Transverse colon (tissue), 4 donors: ENCODE data around the gene TNS1. TPM values are rescaled to one million over a fixed set of nuclear protein-coding genes. Genes with fewer than 3 reads are reported as not detected.

ENCODE experiments used
- DNase-seq: peaks from one replicate; pipeline ENCODE4 v3.0.0-alpha.2; 2019
- H3K27ac ChIP-seq, 4 donors: fragments of 200-600 bp; sonication (generic); 2 replicates each; pipeline ENCODE4 v1.5.1; 2016 to 2018; ENCODE audit warnings: inconsistent platforms in 4 of 4
- H3K27me3 ChIP-seq: fragments of 200-600 bp; sonication (generic); 2 replicates; pipeline ENCODE4 v1.5.1; 2017; ENCODE audit warnings: inconsistent platforms
- H3K36me3 ChIP-seq, 4 donors: fragments of 200-600 bp; sonication (generic); 2 replicates each; pipeline ENCODE4 v1.5.1; 2017 to 2019; ENCODE audit warnings: inconsistent platforms in 4 of 4
- H3K4me1 ChIP-seq, 4 donors: fragments of 200-600 bp; sonication (generic); 2 replicates each; pipeline ENCODE4 v1.5.1; 2017 to 2020; ENCODE audit warnings: inconsistent platforms in 4 of 4
- H3K4me3 ChIP-seq, 4 donors: fragments of 200-600 bp; sonication (generic); 1 replicate in 1 of 4; 2 replicates in 3 of 4; pipeline versions ENCODE4 v1.5.1 to v1.6.1; 2017 to 2019; ENCODE audit warnings: inconsistent platforms in 4 of 4
- H3K9me3 ChIP-seq, 2 donors: fragments of 200-600 bp; sonication (generic); 2 replicates each; pipeline ENCODE4 v1.5.1; 2017 to 2019; ENCODE audit warnings: inconsistent platforms in 2 of 2
- CTCF ChIP-seq, 5 experiments: fragments of 200-600 bp in 3 of 5; fragments of 450-650 bp in 2 of 5; sonication (generic) in 3 of 5; IDR thresholded peaks; 1 replicate in 2 of 5; 2 replicates in 3 of 5; pipeline ENCODE4 v1.5.1; 2016 to 2017; ENCODE audit warnings: antibody characterized with exemption in 5 of 5, inconsistent platforms in 3 of 5, mild to moderate bottlenecking in 2 of 5, moderate library complexity in 1 of 5
- EP300 ChIP-seq: sonication (generic); formaldehyde crosslinking; IDR thresholded peaks from one replicate; pipeline ENCODE4 v1.6.1; 2017; ENCODE audit warnings: antibody characterized with exemption, low read depth
- POLR2A ChIP-seq: fragments of 450-650 bp; IDR thresholded peaks from one replicate; pipeline ENCODE4 v1.6.1; 2016; ENCODE audit warnings: antibody characterized with exemption, mild to moderate bottlenecking, moderate library complexity
- POLR2AphosphoS5 ChIP-seq, 3 donors: sonication (generic); formaldehyde crosslinking; IDR thresholded peaks; one replicate each; pipeline ENCODE4 v1.6.1; 2016; ENCODE audit warnings: antibody characterized with exemption in 3 of 3
- WGBS, 2 donors: methylation state at CpG; one replicate each; pipeline ENCODE4 v1.1.5; 2018; ENCODE audit warnings: low coverage in 1 of 2; 5-methylcytosine and 5-hydroxymethylcytosine counted together
- in situ Hi-C, 4 donors: fragments of 200-750 bp; cut with MboI; loops; one replicate each; pipeline versions ENCODE4 v1.15.0 to v1.15.1; 2017; ENCODE audit warnings: low sequenced_read_pairs in 3 of 4, low pct_ligation_motif_present in 1 of 4, low pct_unique_long_range_greater_than_20kb in 1 of 4
- intact Hi-C: fragments of 100-400 bp; cut with DNase I; formaldehyde crosslinking; loops from one replicate; pipeline ENCODE4 v1.15.1; 2023; ENCODE audit warnings: low total_unique reads
- total RNA-seq, 4 donors: library from RNA; depleted of rRNA; stranded (reverse); fragments of >200 nt; gene quantifications; one replicate each; pipeline ENCODE4 v1.1.0, GENCODE V29; 2016

Gene TNS1
- total RNA-seq, 4 donors from 2014 or later = 101 to 487 (median 231) TPM

- DNase-seq = no peak
- Histone ChIP-seq H3K27ac (no peak overlapping the region), H3K9me3 (no peaks in the 10 kb centered on the region)
Observed at GRCh38 chr2:218026676-218027425, 24.1 kb upstream of the TNS1 start.

DNA sequence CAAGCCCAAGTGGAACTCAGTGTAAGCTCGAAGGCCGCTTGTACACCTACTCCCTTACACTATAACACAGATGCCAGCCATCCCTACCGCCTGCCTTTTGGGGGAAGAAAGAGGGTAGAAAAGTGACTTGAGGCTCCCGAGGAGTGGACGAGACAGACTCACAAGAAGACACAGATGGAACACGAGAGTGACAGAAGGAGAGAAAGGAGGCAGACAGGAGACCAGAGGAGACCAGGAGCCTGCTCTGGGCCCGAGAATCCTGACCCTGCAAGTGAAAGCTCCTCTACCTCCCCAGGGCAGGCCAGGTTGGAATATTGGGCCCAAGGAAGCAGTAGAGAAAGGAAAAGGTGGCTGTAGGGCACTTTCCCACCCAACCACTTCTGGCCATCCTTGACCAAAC lies 23.4 kb upstream of the TNS1 start:
- in situ Hi-C loops = no loop called here
- Histone ChIP-seq H3K27me3 (no peaks in the 10 kb centered on the region), H3K27ac (no peak overlapping the region), H3K4me3 (no peak overlapping the region), H3K9me3 (no peaks in the 10 kb centered on the region), H3K4me1 (no peaks in the 10 kb centered on the region), H3K36me3 (no peaks in the 10 kb centered on the region)
- intact Hi-C loops = no loop called here
- WGBS, 2 donors = 78% methylated on average over 7 of the region's 7 CpGs; no CpG with 5 or more reads in 1 of the 2 donors
- TF ChIP-seq POLR2AphosphoS5 (IDR thresholded peaks at IDR 0.05) = no peak
- no peak for TF ChIP-seq CTCF (IDR thresholded peaks at IDR 0.05)
- TF ChIP-seq EP300 = no peak
- no peak for TF ChIP-seq POLR2A
- DNase-seq = no peak

More at GRCh38 chr2:218026676-218027425, 24.1 kb upstream of the TNS1 start:
- no peak overlapping the region for H3K4me3 ChIP-seq
- no peaks in the 10 kb centered on the region for H3K36me3 ChIP-seq
- H3K27me3 ChIP-seq = no peaks in the 10 kb centered on the region
- in situ Hi-C loops = no loop called here
- H3K4me1 ChIP-seq = no peaks in the 10 kb centered on the region
- TF ChIP-seq POLR2AphosphoS5 (IDR thresholded peaks at IDR 0.05) (no peak), POLR2A (no peak), EP300 (no peak), CTCF (IDR thresholded peaks at IDR 0.05) (no peak)
- intact Hi-C loops = no loop called here
- 72 to 79% methylated on average over 4 to 17 of the region's 17 CpGs for whole genome bisulfite sequencing, 2 donors

DNA sequence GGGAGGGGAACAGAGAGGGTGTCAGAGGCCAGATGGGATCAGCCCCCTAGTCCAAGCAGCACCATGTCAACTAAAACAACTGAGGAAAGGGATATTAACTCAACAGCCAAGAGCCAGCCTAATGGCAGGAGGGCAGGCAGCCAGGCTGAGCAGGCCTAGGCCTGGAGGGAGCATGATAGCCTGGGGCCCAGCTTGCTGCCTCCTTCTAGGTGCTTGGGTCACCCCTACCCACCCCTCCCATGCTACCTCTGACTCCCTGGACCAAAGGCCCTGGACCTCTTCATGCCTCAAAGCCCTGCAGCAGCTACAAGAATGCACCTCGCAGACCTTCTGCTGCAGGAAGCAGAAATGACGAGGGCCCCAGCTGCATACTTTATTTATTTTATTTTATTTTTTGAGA lies 22.1 kb upstream of the TNS1 start:
- intact Hi-C loops = no loop called here
- H3K27me3 ChIP-seq = no peaks in the 10 kb centered on the region
- in situ Hi-C loops = loop anchor here in 1 of 4 donors (25.0 kb wide), 1 partner anchor 238 kb away; no protein-coding TSS in a partner anchor
- 87% methylated on average over 2 of the region's 2 CpGs; no CpG with 5 or more reads in 1 of the 2 donors for WGBS, 2 donors
- no peaks in the 10 kb centered on the region for H3K36me3 ChIP-seq
- TF ChIP-seq POLR2AphosphoS5 (IDR thresholded peaks at IDR 0.05) = no peak
- TF ChIP-seq CTCF (IDR thresholded peaks at IDR 0.05) = no peak
- no peak for TF ChIP-seq POLR2A
- TF ChIP-seq EP300 = no peak
- DNase-seq = no peak
- no peaks in the 10 kb centered on the region for H3K4me1 ChIP-seq
- H3K9me3 ChIP-seq = no peaks in the 10 kb centered on the region
- H3K4me3 ChIP-seq = no peak overlapping the region
- H3K27ac ChIP-seq = no peak overlapping the region

DNA sequence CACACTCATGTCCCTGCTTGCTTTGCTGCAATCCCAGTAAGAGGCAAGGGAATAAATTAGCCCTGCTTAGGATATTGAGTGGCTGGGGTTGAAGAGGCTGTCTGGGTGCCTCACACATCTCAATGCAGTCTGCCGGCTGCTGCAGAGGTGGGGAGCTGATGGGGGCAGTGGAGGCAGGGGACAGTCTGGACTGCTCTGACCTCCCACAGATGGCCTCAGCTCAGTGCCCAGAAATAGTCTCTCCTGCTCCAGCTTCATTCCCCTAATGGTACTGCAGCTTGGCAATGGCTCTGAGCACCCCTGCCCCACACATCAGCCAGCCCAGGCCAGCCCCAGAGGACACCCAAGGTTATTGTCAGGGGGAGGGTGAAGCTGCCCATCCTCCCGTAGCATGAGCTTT lies 21.5 kb upstream of the TNS1 start:
- no peak overlapping the region for H3K4me3 ChIP-seq
- 50 to 73% methylated on average over 1 to 2 of the region's 2 CpGs for WGBS, 2 donors
- H3K9me3 ChIP-seq = no peaks in the 10 kb centered on the region
- in situ Hi-C loops (loop anchor here in 1 of 4 donors (25.0 kb wide), 1 partner anchor 237 kb away; no protein-coding TSS in a partner anchor), intact Hi-C loops (no loop called here)
- no peak overlapping the region for H3K27ac ChIP-seq
- H3K36me3 ChIP-seq = no peaks in the 10 kb centered on the region
- no peaks in the 10 kb centered on the region for H3K27me3 ChIP-seq
- H3K4me1 ChIP-seq = no peaks in the 10 kb centered on the region
- peak; percentile 1 for DNase-seq
- TF ChIP-seq CTCF (IDR thresholded peaks at IDR 0.05) (no peak), EP300 (no peak), POLR2AphosphoS5 (IDR thresholded peaks at IDR 0.05) (no peak), POLR2A (no peak)
